Measurements from ENCODE around the gene PIRT. TPM values are rescaled to one million over a fixed set of nuclear protein-coding genes. Genes with fewer than 3 reads are reported as not detected.
A peak's percentile ranks its signal among the peaks of the same experiment; 100 is the strongest.

Gene PIRT
- total RNA-seq, result 1 to 10 TPM in 2 of 4 donors, under 1 TPM in 2; 0.35 to 2.0 (median 1.2) TPM

GRCh38 chr17:10837921-10838320 is at the start of gene PIRT:
TSS of gene PIRT (minus strand) at chr17:10838087. CDS start at chr17:10825645, 12,442 bp downstream.
- no peak for DNase-seq

GRCh38 chr17:10881959-10882358 is 44.1 kb upstream of the PIRT start:
- no peak for DNase-seq
- Histone ChIP-seq H3K36me3 (no peaks in the 10 kb centered on the region), H3K27me3 (no peaks in the 10 kb centered on the region), H3K27ac (no peak overlapping the region), H3K4me3 (no peak overlapping the region), H3K9me3 (no peaks in the 10 kb centered on the region), H3K4me1 (no peaks in the 10 kb centered on the region)
- TF ChIP-seq CTCF (IDR thresholded peaks at IDR 0.05) (no peak), POLR2A (IDR thresholded peaks at IDR 0.05) (no peak)

More at GRCh38 chr17:10837921-10838320, at the start of gene PIRT:
- H3K4me1 ChIP-seq, result no peaks in the 10 kb centered on the region
- no peak within 1 kb of the TSS for H3K4me3 ChIP-seq
- peak within 1 kb of the TSS in 1 of 4 donors; percentile 48 for H3K27ac ChIP-seq
- no peaks in the 10 kb centered on the region for H3K9me3 ChIP-seq
- H3K27me3 ChIP-seq, result no peaks in the 10 kb centered on the region
- H3K36me3 ChIP-seq, result no peaks in the 10 kb centered on the region
- TF ChIP-seq POLR2A (IDR thresholded peaks at IDR 0.05), result no peak
- TF ChIP-seq CTCF (IDR thresholded peaks at IDR 0.05), result no peak

- no peak for DNase-seq
- H3K9me3 ChIP-seq, result no peaks in the 10 kb centered on the region
- no peak for TF ChIP-seq POLR2A (IDR thresholded peaks at IDR 0.05)
- TF ChIP-seq CTCF (IDR thresholded peaks at IDR 0.05), result peak in 1 of 6 experiments; percentile 9
- H3K27ac ChIP-seq, result no peak overlapping the region
- H3K4me1 ChIP-seq, result no peaks in the 10 kb centered on the region
- H3K27me3 ChIP-seq, result no peaks in the 10 kb centered on the region
- no peaks in the 10 kb centered on the region for H3K36me3 ChIP-seq
- no peak overlapping the region for H3K4me3 ChIP-seq
Measured at GRCh38 chr17:10879190-10879836, 41.4 kb upstream of the PIRT start.

- Histone ChIP-seq H3K36me3 (no peaks in the 10 kb centered on the region), H3K27ac (no peak overlapping the region), H3K4me3 (no peak overlapping the region), H3K4me1 (no peaks in the 10 kb centered on the region), H3K27me3 (no peaks in the 10 kb centered on the region), H3K9me3 (no peaks in the 10 kb centered on the region)
- peak in 2 of 3 donors; percentile 56 to 66 for DNase-seq
- TF ChIP-seq POLR2A (IDR thresholded peaks at IDR 0.05), result no peak
- peak in 5 of 6 experiments; percentile 20 to 68 (median 58) for TF ChIP-seq CTCF (IDR thresholded peaks at IDR 0.05)
Measured at GRCh38 chr17:10875984-10876555, 38.2 kb upstream of the PIRT start.

GRCh38 chr17:10875430-10875851 is 37.6 kb upstream of the PIRT start:
- Histone ChIP-seq H3K4me3 (no peak overlapping the region), H3K9me3 (no peaks in the 10 kb centered on the region), H3K4me1 (no peaks in the 10 kb centered on the region), H3K27ac (no peak overlapping the region), H3K27me3 (no peaks in the 10 kb centered on the region), H3K36me3 (no peaks in the 10 kb centered on the region)
- no peak for TF ChIP-seq POLR2A (IDR thresholded peaks at IDR 0.05)
- TF ChIP-seq CTCF (IDR thresholded peaks at IDR 0.05), result no peak
- no peak for DNase-seq
